NCI-H1417 (cell line): ENCODE results near the gene S100A1.
"Not testable (repeated sequence)": the region's sequence is repeated elsewhere in the genome, so short reads cannot be mapped to it uniquely, and the experiment has no call there.

Experiments
- DNase-seq, 3 experiments: peaks; one replicate each; lab custom pipeline; 2025; lab: John Stamatoyannopoulos, UW

S100A1 gene

GRCh38 chr1:153631047-153632022 is 3.1 kb downstream of the S100A1 start:
- DNase-seq: no peak

GRCh38 chr1:153633161-153633753 is 5.0 kb downstream of the S100A1 start:
- DNase-seq: no peak

GRCh38 chr1:153633754-153634665 is 5.8 kb downstream of the S100A1 start, which contains the start of gene CHTOP:
Gene CHTOP (plus strand): TSS chr1:153634066. CDS start chr1:153636589, 2,523 bp downstream.
- peak; percentile 96 to 100 (median 99) for DNase-seq

GRCh38 chr1:153635872-153636271 is 7.6 kb downstream of the S100A1 start:
- DNase-seq: no peak

GRCh38 chr1:153636312-153636711 is 8.1 kb downstream of the S100A1 start:
- DNase-seq: no peak

GRCh38 chr1:153638261-153638660 is 10.0 kb downstream of the S100A1 start:
- no peak for DNase-seq

- no peak for DNase-seq
Observed at GRCh38 chr1:153639280-153639679, 11.0 kb downstream of the S100A1 start.

- not testable (repeated sequence) for DNase-seq
Observed at GRCh38 chr1:153640213-153640612, 12.0 kb downstream of the S100A1 start.

GRCh38 chr1:153640861-153641260 is 12.6 kb downstream of the S100A1 start:
- no peak for DNase-seq

GRCh38 chr1:153642161-153642560 is 13.9 kb downstream of the S100A1 start:
- no peak for DNase-seq

- no peak for DNase-seq
Observed at GRCh38 chr1:153643100-153643499, 14.9 kb downstream of the S100A1 start.

- DNase-seq: no peak
Observed at GRCh38 chr1:153643816-153644215, 15.6 kb downstream of the S100A1 start.

GRCh38 chr1:153646672-153647345 is 18.6 kb downstream of the S100A1 start:
- no peak for DNase-seq

GRCh38 chr1:153647346-153647714 is 19.1 kb downstream of the S100A1 start:
- peak in 1 of 3 experiments; percentile 19 for DNase-seq

- DNase-seq: no peak
Observed at GRCh38 chr1:153648000-153648643, 19.9 kb downstream of the S100A1 start.

- no peak for DNase-seq
Observed at GRCh38 chr1:153649137-153649862, 21.1 kb downstream of the S100A1 start.

- DNase-seq: no peak
Observed at GRCh38 chr1:153649863-153650235, 21.6 kb downstream of the S100A1 start.

- no peak for DNase-seq
Observed at GRCh38 chr1:153651771-153652170, 23.5 kb downstream of the S100A1 start.

GRCh38 chr1:153652805-153653500 is 24.7 kb downstream of the S100A1 start:
- no peak for DNase-seq

GRCh38 chr1:153655333-153655732 is 27.1 kb downstream of the S100A1 start:
- DNase-seq: peak in 1 of 3 experiments; percentile 35
